H1 (cell line): ENCODE results near the gene SLC38A10.

Experiments used
- CTCF ChIP-seq, 3 experiments: IDR thresholded peaks; 1 replicate in 2 of 3; 2 replicates in 1 of 3; pipeline versions ENCODE4 v1.5.1 to v1.6.1; 2011; ENCODE audit warnings: low read length in 3 of 3, mild to moderate bottlenecking in 3 of 3, inconsistent platforms in 2 of 3, low read depth in 1 of 3, moderate library complexity in 1 of 3; ENCODE audit not compliant: insufficient read depth in 1 of 3; ENCODE audit errors: control extremely low read depth in 1 of 3
- EGR1 ChIP-seq: IDR thresholded peaks from 2 replicates; pipeline ENCODE4 v1.6.1; 2011; ENCODE audit warnings: low read depth, low read length, borderline replicate concordance
- EP300 ChIP-seq, 2 experiments: IDR thresholded peaks; 1 replicate in 1 of 2; 2 replicates in 1 of 2; pipeline ENCODE4 v1.6.1; 2011 to 2012; ENCODE audit warnings: low read depth in 2 of 2, low read length in 2 of 2, mild to moderate bottlenecking in 2 of 2, borderline replicate concordance in 1 of 2, inconsistent platforms in 1 of 2, moderate library complexity in 1 of 2
- TBP ChIP-seq: IDR thresholded peaks from 2 replicates; pipeline ENCODE4 v1.6.1; 2011; ENCODE audit warnings: low read depth, low read length, improper control_type of control experiment

- no peak for TF ChIP-seq CTCF (IDR thresholded peaks at IDR 0.05; ENCODE audit: control extremely low read depth in 1 of 3, insufficient read depth in 1 of 3, low read depth in 1 of 3, low read length in 3 of 3)
- TF ChIP-seq TBP = no peak
- no peak for TF ChIP-seq EP300 (IDR thresholded peaks at IDR 0.05; ENCODE audit: borderline replicate concordance in 1 of 2, low read depth in 2 of 2, low read length in 2 of 2)
- TF ChIP-seq EGR1 = no peak
Measured at GRCh38 chr17:81217491-81217890, 77.6 kb downstream of the SLC38A10 start.
